Vagina (tissue), 2 donors: ENCODE measurements around the gene COMTD1. TPM values are rescaled to one million over a fixed set of nuclear protein-coding genes. Genes with fewer than 3 reads are reported as not detected.

Experiments
- DNase-seq, 2 donors: peaks; one replicate each; pipeline ENCODE4 v3.0.0-alpha.2; 2017; ENCODE audit errors: extremely low spot score in 2 of 2
- H3K27ac ChIP-seq: fragments of 200-600 bp; sonication (generic); one replicate; pipeline ENCODE4 v1.5.1; 2019
- H3K27me3 ChIP-seq: fragments of 200-600 bp; sonication (generic); one replicate; pipeline ENCODE4 v1.5.1; 2019
- H3K36me3 ChIP-seq, 2 donors: fragments of 200-600 bp; sonication (generic); one replicate each; pipeline ENCODE4 v1.5.1; 2017 to 2019
- H3K4me1 ChIP-seq: fragments of 200-600 bp; sonication (generic); one replicate; pipeline ENCODE4 v1.5.1; 2019
- H3K4me3 ChIP-seq, 2 donors: fragments of 200-600 bp; sonication (generic); 1 replicate in 1 of 2; 2 replicates in 1 of 2; pipeline ENCODE4 v1.5.1; 2016 to 2019
- H3K9me3 ChIP-seq: fragments of 200-600 bp; sonication (generic); one replicate; pipeline ENCODE4 v1.5.1; 2019
- POLR2A ChIP-seq, 2 donors: fragments of 450-650 bp; IDR thresholded peaks; one replicate each; pipeline ENCODE4 v1.6.1; 2017; ENCODE audit warnings: antibody characterized with exemption in 2 of 2, mild to moderate bottlenecking in 2 of 2, moderate library complexity in 2 of 2
- POLR2AphosphoS5 ChIP-seq, 2 donors: sonication (generic); formaldehyde crosslinking; IDR thresholded peaks; one replicate each; pipeline ENCODE4 v1.9.0; 2017; ENCODE audit warnings: antibody characterized with exemption in 2 of 2, mild to moderate bottlenecking in 2 of 2, low read depth in 1 of 2; ENCODE audit not compliant: insufficient read depth in 1 of 2
- intact Hi-C: fragments of 100-400 bp; cut with DNase I; formaldehyde crosslinking; loops from one replicate; pipeline ENCODE4 v1.15.1; 2023
- total RNA-seq: library from RNA; depleted of rRNA; stranded (reverse); fragments of >200 nt; gene quantifications from one replicate; pipeline ENCODE4 v1.2.3, GENCODE V29; 2016
- TF ChIP-seq, protein P1 (sequence below), 3 experiments: fragments of 450-650 bp in 2 of 3; fragments of 200-600 bp in 1 of 3; sonication (generic) in 1 of 3; IDR thresholded peaks; one replicate each; pipeline ENCODE4 v1.5.1; 2017 to 2019; ENCODE audit warnings: antibody characterized with exemption in 3 of 3, mild to moderate bottlenecking in 2 of 3, moderate library complexity in 2 of 3

COMTD1 gene
- total RNA-seq, 1 donor from 2014 or later: 80.0 TPM

DNA sequence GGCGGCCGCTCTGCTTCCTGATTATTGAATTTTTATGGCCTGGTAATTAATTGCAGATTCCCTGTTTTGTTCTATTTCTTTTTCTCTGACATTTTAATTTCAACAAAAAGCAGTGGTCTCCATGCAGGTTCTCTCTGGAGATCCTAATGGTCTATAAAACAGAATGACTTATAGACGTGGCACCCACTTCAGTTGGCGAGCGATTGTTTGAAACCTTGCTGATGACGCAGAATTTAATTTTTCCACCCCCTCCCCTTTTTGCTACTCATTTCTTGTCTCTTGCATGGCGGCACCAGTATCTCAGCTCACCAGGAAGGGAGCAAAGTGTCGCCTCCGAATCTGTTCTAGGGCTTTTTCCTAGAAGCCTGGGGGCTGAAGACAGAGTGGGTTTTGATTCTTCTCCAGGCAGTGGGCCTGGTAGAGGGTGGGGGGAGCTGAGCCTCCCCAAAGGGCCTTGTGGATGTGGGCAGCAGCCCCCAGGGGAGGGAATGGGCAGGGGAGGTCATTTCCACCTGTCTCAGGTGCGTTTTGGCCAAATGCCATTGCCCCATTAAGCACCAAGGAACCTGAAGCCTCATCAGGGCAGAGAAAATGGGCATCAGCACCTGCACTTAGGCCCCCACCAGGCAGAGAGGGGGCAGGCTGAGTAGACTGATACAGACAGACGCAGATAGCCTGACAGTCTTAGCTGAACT is 3.5 kb upstream of the COMTD1 start:
- Histone ChIP-seq H3K27me3 (no peaks in the 10 kb centered on the region), H3K4me1 (peaks cover under 1% of the 10 kb centered on the region), H3K9me3 (no peaks in the 10 kb centered on the region), H3K36me3 (no peaks in the 10 kb centered on the region), H3K27ac (no peak overlapping the region), H3K4me3 (no peak overlapping the region)
- DNase-seq: no peak
- no peak for TF ChIP-seq POLR2AphosphoS5 (IDR thresholded peaks at IDR 0.05; ENCODE audit: insufficient read depth in 1 of 2, low read depth in 1 of 2)
- TF ChIP-seq POLR2A (IDR thresholded peaks at IDR 0.05): no peak
- TF ChIP-seq, protein P1, sequence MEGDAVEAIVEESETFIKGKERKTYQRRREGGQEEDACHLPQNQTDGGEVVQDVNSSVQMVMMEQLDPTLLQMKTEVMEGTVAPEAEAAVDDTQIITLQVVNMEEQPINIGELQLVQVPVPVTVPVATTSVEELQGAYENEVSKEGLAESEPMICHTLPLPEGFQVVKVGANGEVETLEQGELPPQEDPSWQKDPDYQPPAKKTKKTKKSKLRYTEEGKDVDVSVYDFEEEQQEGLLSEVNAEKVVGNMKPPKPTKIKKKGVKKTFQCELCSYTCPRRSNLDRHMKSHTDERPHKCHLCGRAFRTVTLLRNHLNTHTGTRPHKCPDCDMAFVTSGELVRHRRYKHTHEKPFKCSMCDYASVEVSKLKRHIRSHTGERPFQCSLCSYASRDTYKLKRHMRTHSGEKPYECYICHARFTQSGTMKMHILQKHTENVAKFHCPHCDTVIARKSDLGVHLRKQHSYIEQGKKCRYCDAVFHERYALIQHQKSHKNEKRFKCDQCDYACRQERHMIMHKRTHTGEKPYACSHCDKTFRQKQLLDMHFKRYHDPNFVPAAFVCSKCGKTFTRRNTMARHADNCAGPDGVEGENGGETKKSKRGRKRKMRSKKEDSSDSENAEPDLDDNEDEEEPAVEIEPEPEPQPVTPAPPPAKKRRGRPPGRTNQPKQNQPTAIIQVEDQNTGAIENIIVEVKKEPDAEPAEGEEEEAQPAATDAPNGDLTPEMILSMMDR (IDR thresholded peaks at IDR 0.05): no peak
- intact Hi-C loops: loop anchor here (10.0 kb wide), 1 partner anchor 974 kb away; no protein-coding TSS in a partner anchor

DNA sequence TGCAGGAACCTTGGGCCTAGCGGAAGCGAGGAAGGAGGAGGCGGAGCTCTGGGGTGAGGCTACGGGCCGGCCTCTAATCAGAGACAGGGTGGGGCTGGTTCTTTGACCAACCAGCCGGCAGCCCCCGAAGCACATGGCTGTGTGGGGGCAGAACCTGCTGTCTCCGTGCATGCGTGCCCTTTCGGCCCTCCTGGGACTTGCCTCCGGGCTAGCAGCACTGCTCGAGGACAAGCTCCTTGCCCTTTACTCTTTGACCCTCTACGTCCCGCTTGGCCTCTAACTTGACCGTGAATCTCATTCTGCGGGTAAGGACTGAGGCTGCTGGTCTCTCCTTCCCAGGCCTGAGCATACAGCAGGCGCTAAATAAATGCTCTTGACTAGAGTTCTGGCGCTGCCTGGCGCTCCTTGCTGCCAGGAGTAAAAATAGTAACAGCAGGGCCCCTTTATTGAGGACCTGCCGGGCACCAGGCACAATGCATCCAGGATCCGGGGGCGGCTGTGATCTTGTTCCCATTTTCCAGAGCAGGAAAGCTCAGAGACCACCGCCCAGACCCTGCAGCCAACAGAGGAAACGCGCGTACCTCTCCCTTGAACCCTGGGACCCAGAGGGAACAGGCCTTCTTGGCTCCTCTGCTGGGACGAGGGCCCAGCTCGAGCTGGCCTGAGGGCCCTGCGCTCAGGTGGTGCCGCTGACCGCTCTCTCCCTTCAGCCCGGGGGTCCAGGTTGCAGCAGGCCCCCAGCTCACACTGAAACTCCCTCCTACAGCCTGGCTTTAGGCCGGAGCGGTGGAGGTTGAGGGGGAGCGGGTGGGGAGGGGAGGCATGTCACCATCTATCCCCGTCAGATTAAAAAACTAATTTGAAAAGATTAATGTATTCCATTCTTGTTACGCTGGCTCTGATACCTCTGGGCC is 2.7 kb upstream of the COMTD1 start:
- no peaks in the 10 kb centered on the region for H3K27me3 ChIP-seq
- no peak overlapping the region for H3K27ac ChIP-seq
- intact Hi-C loops: loop anchor here (10.0 kb wide), 1 partner anchor 974 kb away; no protein-coding TSS in a partner anchor
- H3K4me1 ChIP-seq: peaks cover 5% of the 10 kb centered on the region
- DNase-seq: no peak
- no peaks in the 10 kb centered on the region for H3K9me3 ChIP-seq
- no peaks in the 10 kb centered on the region for H3K36me3 ChIP-seq
- TF ChIP-seq POLR2A (IDR thresholded peaks at IDR 0.05) (no peak), POLR2AphosphoS5 (IDR thresholded peaks at IDR 0.05; ENCODE audit: insufficient read depth in 1 of 2, low read depth in 1 of 2) (no peak)
- TF ChIP-seq, protein P1 (IDR thresholded peaks at IDR 0.05): no peak
- H3K4me3 ChIP-seq: no peak overlapping the region

DNA sequence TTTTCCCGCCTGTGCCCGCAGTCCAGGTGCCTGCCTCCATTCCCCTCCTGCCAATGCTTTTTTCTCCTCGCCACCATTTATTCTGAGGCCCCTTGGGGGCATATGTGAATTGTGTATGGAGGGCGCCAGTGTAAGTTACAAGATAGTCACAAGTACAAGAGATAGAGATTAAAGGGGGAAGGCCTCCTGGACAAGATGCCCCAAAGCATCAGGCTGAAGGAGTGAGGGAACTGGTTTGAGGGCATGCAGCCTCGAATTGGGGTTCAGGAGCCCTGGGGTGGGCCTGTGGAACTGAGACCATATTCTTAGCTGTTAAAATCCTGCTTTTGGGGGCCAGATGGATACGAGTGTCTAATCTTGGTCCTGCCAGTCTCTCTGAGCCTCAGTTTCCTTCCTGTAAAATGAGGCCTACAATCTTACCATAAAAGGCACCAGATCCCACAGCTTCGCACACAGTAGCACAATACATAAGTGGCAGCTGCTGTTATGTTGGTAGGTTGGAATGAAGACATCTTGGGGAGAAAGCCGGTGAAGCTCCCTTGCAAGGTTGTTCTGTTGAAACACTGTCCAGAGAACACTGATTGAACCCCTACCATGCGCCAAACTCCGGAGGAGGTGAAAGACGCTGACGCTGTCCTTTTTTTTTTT is 545 bp upstream of the COMTD1 start:
- peak overlapping the region; percentile 94 for H3K27ac ChIP-seq
- intact Hi-C loops: loop anchor here (10.0 kb wide), 1 partner anchor 972 kb away; no protein-coding TSS in a partner anchor

DNA sequence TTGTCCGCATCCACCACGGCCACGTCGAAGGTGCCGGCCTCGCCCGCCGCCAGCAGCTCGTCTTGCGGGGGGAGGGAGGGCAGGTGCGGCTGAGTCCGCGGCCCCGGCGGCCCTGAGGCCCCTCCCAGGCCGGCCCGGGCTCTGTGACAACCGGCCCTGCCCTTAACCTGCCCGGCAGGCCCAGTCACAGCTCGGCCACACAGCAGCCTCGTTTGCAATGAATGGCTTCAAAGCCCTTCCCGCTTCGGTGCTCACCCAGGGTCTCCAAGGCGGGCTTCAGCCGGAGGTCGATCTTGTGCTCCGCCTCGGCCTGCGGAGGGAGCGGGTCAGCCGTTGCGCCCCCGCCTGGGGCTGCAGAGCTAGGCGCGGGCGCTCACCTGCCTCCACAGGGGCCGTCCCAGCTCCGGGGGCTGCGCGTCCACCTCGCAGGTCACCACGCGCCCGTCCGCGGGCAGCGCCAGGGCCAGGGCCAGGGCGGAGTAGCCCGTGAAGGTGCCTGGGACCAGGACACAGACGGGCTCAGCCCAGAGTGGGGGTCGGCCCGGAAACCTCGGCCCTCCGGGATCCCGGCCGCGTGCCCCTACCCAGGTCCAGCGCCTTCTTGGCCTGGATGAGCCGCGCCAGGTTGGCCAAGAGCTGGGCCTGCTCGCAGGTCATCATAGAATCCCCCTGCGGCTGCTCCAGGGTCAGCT is 928 bp downstream of the COMTD1 start:
- H3K9me3 ChIP-seq: no peaks in the 10 kb centered on the region
- DNase-seq: no peak
- H3K4me1 ChIP-seq: peaks cover 20% of the 10 kb centered on the region
- peak overlapping the region; percentile 60 to 96 for H3K4me3 ChIP-seq
- H3K36me3 ChIP-seq: peaks cover 0 to 19% of the 10 kb centered on the region in 2 donors
- no peaks in the 10 kb centered on the region for H3K27me3 ChIP-seq
- intact Hi-C loops: loop anchor here (5.0 to 10.0 kb wide), 2 partner anchors 123 to 970 kb away; partner anchors contain the start of gene SAMD8
- TF ChIP-seq POLR2A (IDR thresholded peaks at IDR 0.05): no peak
- TF ChIP-seq, protein P1 (IDR thresholded peaks at IDR 0.05): peak in 1 of 3 experiments; percentile 3
- no peak for TF ChIP-seq POLR2AphosphoS5 (IDR thresholded peaks at IDR 0.05; ENCODE audit: insufficient read depth in 1 of 2, low read depth in 1 of 2)
- H3K27ac ChIP-seq: peak overlapping the region; percentile 94

More for the DNA sequence above, 545 bp upstream of the COMTD1 start:
- no peaks in the 10 kb centered on the region for H3K27me3 ChIP-seq
- no peak for DNase-seq
- peaks cover 0 to 11% of the 10 kb centered on the region in 2 donors for H3K36me3 ChIP-seq
- no peaks in the 10 kb centered on the region for H3K9me3 ChIP-seq
- no peak overlapping the region for H3K4me3 ChIP-seq
- H3K4me1 ChIP-seq: peaks cover 13% of the 10 kb centered on the region
- TF ChIP-seq POLR2A (IDR thresholded peaks at IDR 0.05) (no peak), POLR2AphosphoS5 (IDR thresholded peaks at IDR 0.05; ENCODE audit: insufficient read depth in 1 of 2, low read depth in 1 of 2) (no peak)
- TF ChIP-seq, protein P1 (IDR thresholded peaks at IDR 0.05): no peak
